ENCODE data around the gene CCDC83. TPM values are rescaled to one million over a fixed set of nuclear protein-coding genes. Genes with fewer than 3 reads are reported as not detected.
A peak's percentile ranks its signal among the peaks of the same experiment; 100 is the strongest.

Gene CCDC83
- polyA plus RNA-seq, 3 donors: not detected

GRCh38 chr11:85950317-85951048 is 95.3 kb downstream of the CCDC83 start:
- H3K9me3 ChIP-seq (replicated peaks in 1 of 2; ENCODE audit: control insufficient read depth in 1 of 2, insufficient read depth in 1 of 2, low read length in 2 of 2): peaks cover 0 to 4% of the 10 kb centered on the region in 2 donors
- intact Hi-C loops (cut with micrococcal nuclease): no loop called here
- no peak overlapping the region for H3K27ac ChIP-seq (ENCODE audit: low read depth in 1 of 2, low read length in 2 of 2)
- H2AFZ ChIP-seq (ENCODE audit: insufficient read depth, low read depth, low read length, poor library complexity, severe bottlenecking): no peak overlapping the region
- TF ChIP-seq, protein P1, sequence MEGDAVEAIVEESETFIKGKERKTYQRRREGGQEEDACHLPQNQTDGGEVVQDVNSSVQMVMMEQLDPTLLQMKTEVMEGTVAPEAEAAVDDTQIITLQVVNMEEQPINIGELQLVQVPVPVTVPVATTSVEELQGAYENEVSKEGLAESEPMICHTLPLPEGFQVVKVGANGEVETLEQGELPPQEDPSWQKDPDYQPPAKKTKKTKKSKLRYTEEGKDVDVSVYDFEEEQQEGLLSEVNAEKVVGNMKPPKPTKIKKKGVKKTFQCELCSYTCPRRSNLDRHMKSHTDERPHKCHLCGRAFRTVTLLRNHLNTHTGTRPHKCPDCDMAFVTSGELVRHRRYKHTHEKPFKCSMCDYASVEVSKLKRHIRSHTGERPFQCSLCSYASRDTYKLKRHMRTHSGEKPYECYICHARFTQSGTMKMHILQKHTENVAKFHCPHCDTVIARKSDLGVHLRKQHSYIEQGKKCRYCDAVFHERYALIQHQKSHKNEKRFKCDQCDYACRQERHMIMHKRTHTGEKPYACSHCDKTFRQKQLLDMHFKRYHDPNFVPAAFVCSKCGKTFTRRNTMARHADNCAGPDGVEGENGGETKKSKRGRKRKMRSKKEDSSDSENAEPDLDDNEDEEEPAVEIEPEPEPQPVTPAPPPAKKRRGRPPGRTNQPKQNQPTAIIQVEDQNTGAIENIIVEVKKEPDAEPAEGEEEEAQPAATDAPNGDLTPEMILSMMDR (IDR thresholded peaks at IDR 0.05): no peak
- DNase-seq: no peak
- no peak overlapping the region for H3K4me2 ChIP-seq (replicated peaks; ENCODE audit: extremely low read depth, low read length, poor library complexity, severe bottlenecking)
- H3K36me3 ChIP-seq (replicated peaks in 1 of 2; ENCODE audit: control insufficient read depth in 1 of 2, insufficient read depth in 2 of 2, low read length in 2 of 2): peaks cover 5 to 16% of the 10 kb centered on the region in 2 donors
- H3K4me3 ChIP-seq (replicated peaks in 1 of 3; ENCODE audit: low read depth in 2 of 3, low read length in 3 of 3): no peak overlapping the region
- no peak overlapping the region for H3K9ac ChIP-seq (ENCODE audit: insufficient read depth, low read length, poor library complexity, severe bottlenecking)
- Mint-ChIP-seq H3K27me3 (ENCODE audit: low read depth in 3 of 3) (peaks cover 0 to 2% (median 0%) of the 10 kb centered on the region in 3 donors), H3K27ac (peak overlapping the region in 2 of 7 donors; percentile 22 to 40), H3K9me3 (peaks cover 3 to 14% (median 9%) of the 10 kb centered on the region in 7 donors), H3K4me1 (peaks cover 62% of the 10 kb centered on the region), H3K4me3 (no peak overlapping the region), H3K36me3 (peaks cover 7 to 26% of the 10 kb centered on the region in 2 donors)
- 100% methylated on average over 4 of the region's 8 CpGs for WGBS (ENCODE audit: insufficient coverage)
- H3K79me2 ChIP-seq (ENCODE audit: insufficient read depth, low read length): no peaks in the 10 kb centered on the region
- peaks cover 38 to 51% of the 10 kb centered on the region in 2 donors for H3K4me1 ChIP-seq (ENCODE audit: control insufficient read depth in 1 of 2, insufficient read depth in 2 of 2, low read length in 2 of 2)
- H4K20me1 ChIP-seq (ENCODE audit: insufficient read depth, low read length): peaks cover 37% of the 10 kb centered on the region
- no peaks in the 10 kb centered on the region for H3K27me3 ChIP-seq (ENCODE audit: control insufficient read depth in 2 of 2, insufficient read depth in 2 of 2, low read length in 2 of 2)

- Histone ChIP-seq H3K9me3 (replicated peaks in 1 of 2; ENCODE audit: control insufficient read depth in 1 of 2, insufficient read depth in 1 of 2, low read length in 2 of 2) (no peaks in the 10 kb centered on the region), H3K27ac (ENCODE audit: low read depth in 1 of 2, low read length in 2 of 2) (no peak overlapping the region), H2AFZ (ENCODE audit: insufficient read depth, low read depth, low read length, poor library complexity, severe bottlenecking) (no peak overlapping the region), H3K4me2 (replicated peaks; ENCODE audit: extremely low read depth, low read length, poor library complexity, severe bottlenecking) (no peak overlapping the region), H3K4me3 (replicated peaks in 1 of 3; ENCODE audit: low read depth in 2 of 3, low read length in 3 of 3) (no peak overlapping the region), H3K36me3 (replicated peaks in 1 of 2; ENCODE audit: control insufficient read depth in 1 of 2, insufficient read depth in 2 of 2, low read length in 2 of 2) (peaks cover 11 to 22% of the 10 kb centered on the region in 2 donors), H3K79me2 (ENCODE audit: insufficient read depth, low read length) (no peaks in the 10 kb centered on the region), H3K4me1 (ENCODE audit: control insufficient read depth in 1 of 2, insufficient read depth in 2 of 2, low read length in 2 of 2) (peaks cover 32 to 45% of the 10 kb centered on the region in 2 donors), H4K20me1 (ENCODE audit: insufficient read depth, low read length) (peaks cover 43% of the 10 kb centered on the region), H3K9ac (ENCODE audit: insufficient read depth, low read length, poor library complexity, severe bottlenecking) (no peak overlapping the region), H3K27me3 (ENCODE audit: control insufficient read depth in 2 of 2, insufficient read depth in 2 of 2, low read length in 2 of 2) (no peaks in the 10 kb centered on the region)
- intact Hi-C loops (cut with micrococcal nuclease): no loop called here
- H3K9me3 Mint-ChIP-seq: peaks cover 0 to 9% (median 5%) of the 10 kb centered on the region in 7 donors
- H3K36me3 Mint-ChIP-seq: peaks cover 12 to 31% of the 10 kb centered on the region in 2 donors
- TF ChIP-seq, protein P1 (IDR thresholded peaks at IDR 0.05): no peak
- H3K27me3 Mint-ChIP-seq (ENCODE audit: low read depth in 3 of 3): peaks cover 0 to 2% (median 0%) of the 10 kb centered on the region in 3 donors
- H3K4me1 Mint-ChIP-seq: peaks cover 58% of the 10 kb centered on the region
- peak overlapping the region in 2 of 7 donors; percentile 8 to 22 for H3K27ac Mint-ChIP-seq
- DNase-seq: no peak
- no peak overlapping the region for H3K4me3 Mint-ChIP-seq
- 86% methylated on average over 1 of the region's 4 CpGs for WGBS (ENCODE audit: insufficient coverage)
These were observed 95.8 kb downstream of the CCDC83 start for GRCh38 chr11:85951049-85951405.
